ENCODE data around the gene PJA1.

DNA sequence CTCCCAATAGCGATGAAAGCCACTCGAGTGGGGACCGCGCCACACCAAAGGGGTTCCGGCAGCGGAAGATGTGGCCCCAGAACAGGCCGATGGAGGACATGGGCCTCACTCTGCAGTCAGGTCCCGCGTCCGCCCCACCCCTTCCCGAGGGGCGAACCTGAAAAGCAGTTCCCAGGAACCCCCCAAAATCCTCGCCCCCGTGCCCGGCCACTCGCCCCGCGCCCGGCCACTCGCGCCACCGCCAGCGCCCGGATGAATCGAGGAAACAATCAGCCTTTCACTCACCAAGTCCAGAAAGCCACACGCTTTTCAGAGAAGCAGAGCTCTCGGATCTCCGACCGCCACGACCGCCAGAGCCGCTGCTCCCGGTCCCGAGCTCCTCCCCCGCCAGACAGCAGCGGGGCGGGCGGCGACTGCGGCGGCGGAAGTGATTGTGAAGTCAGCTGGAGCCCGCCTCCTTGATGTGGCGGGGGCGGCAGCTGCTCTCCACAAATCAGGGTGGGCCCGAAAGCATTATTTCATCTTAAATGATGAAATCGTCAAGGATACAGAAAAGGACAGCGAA, at the start of gene PJA1:
- TF ChIP-seq, protein P1, sequence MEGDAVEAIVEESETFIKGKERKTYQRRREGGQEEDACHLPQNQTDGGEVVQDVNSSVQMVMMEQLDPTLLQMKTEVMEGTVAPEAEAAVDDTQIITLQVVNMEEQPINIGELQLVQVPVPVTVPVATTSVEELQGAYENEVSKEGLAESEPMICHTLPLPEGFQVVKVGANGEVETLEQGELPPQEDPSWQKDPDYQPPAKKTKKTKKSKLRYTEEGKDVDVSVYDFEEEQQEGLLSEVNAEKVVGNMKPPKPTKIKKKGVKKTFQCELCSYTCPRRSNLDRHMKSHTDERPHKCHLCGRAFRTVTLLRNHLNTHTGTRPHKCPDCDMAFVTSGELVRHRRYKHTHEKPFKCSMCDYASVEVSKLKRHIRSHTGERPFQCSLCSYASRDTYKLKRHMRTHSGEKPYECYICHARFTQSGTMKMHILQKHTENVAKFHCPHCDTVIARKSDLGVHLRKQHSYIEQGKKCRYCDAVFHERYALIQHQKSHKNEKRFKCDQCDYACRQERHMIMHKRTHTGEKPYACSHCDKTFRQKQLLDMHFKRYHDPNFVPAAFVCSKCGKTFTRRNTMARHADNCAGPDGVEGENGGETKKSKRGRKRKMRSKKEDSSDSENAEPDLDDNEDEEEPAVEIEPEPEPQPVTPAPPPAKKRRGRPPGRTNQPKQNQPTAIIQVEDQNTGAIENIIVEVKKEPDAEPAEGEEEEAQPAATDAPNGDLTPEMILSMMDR (IDR thresholded peaks at IDR 0.05) = no peak
- TF ChIP-seq POLR2AphosphoS5 (IDR thresholded peaks at IDR 0.05; ENCODE audit: low read depth, low read length) = no peak
- TF ChIP-seq, protein P2, sequence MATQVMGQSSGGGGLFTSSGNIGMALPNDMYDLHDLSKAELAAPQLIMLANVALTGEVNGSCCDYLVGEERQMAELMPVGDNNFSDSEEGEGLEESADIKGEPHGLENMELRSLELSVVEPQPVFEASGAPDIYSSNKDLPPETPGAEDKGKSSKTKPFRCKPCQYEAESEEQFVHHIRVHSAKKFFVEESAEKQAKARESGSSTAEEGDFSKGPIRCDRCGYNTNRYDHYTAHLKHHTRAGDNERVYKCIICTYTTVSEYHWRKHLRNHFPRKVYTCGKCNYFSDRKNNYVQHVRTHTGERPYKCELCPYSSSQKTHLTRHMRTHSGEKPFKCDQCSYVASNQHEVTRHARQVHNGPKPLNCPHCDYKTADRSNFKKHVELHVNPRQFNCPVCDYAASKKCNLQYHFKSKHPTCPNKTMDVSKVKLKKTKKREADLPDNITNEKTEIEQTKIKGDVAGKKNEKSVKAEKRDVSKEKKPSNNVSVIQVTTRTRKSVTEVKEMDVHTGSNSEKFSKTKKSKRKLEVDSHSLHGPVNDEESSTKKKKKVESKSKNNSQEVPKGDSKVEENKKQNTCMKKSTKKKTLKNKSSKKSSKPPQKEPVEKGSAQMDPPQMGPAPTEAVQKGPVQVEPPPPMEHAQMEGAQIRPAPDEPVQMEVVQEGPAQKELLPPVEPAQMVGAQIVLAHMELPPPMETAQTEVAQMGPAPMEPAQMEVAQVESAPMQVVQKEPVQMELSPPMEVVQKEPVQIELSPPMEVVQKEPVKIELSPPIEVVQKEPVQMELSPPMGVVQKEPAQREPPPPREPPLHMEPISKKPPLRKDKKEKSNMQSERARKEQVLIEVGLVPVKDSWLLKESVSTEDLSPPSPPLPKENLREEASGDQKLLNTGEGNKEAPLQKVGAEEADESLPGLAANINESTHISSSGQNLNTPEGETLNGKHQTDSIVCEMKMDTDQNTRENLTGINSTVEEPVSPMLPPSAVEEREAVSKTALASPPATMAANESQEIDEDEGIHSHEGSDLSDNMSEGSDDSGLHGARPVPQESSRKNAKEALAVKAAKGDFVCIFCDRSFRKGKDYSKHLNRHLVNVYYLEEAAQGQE (IDR thresholded peaks at IDR 0.05; ENCODE audit: low read depth, low read length) = no peak
- TF ChIP-seq RCOR1 (IDR thresholded peaks at IDR 0.05; ENCODE audit: low read length) = no peak
- no peak for TF ChIP-seq EP300 (IDR thresholded peaks at IDR 0.05; ENCODE audit: borderline replicate concordance in 1 of 2, low read depth in 1 of 2, low read length in 1 of 2)
- TF ChIP-seq, protein P3, sequence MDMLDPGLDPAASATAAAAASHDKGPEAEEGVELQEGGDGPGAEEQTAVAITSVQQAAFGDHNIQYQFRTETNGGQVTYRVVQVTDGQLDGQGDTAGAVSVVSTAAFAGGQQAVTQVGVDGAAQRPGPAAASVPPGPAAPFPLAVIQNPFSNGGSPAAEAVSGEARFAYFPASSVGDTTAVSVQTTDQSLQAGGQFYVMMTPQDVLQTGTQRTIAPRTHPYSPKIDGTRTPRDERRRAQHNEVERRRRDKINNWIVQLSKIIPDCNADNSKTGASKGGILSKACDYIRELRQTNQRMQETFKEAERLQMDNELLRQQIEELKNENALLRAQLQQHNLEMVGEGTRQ (IDR thresholded peaks at IDR 0.05; ENCODE audit: borderline replicate concordance, low read depth, low read length) = no peak
- no peak for TF ChIP-seq FOXM1 (IDR thresholded peaks at IDR 0.05; ENCODE audit: low read depth)
- TF ChIP-seq TAF1 (IDR thresholded peaks at IDR 0.05; ENCODE audit: borderline replicate concordance, low read depth, low read length) = no peak
- TF ChIP-seq CHD2 (IDR thresholded peaks at IDR 0.05; ENCODE audit: low read length, partially characterized antibody) = no peak
- TF ChIP-seq YY1 (IDR thresholded peaks at IDR 0.05; ENCODE audit: low read depth) = no peak
- TF ChIP-seq, protein P4, sequence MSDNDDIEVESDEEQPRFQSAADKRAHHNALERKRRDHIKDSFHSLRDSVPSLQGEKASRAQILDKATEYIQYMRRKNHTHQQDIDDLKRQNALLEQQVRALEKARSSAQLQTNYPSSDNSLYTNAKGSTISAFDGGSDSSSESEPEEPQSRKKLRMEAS (IDR thresholded peaks at IDR 0.05; ENCODE audit: low read depth) = no peak
